H1 (cell line): ENCODE data around the gene SOX6. TPM values are rescaled to one million over a fixed set of nuclear protein-coding genes. Genes with fewer than 3 reads are reported as not detected.

Experiments used
- CTCF ChIA-PET: fragments of 300-600 bp; sonication (Branson Sonifier 250); formaldehyde crosslinking; loops from one replicate; lab custom pipeline; 2021; ENCODE audit not compliant: partially characterized antibody; lab: Charles Lee
- POLR2A ChIA-PET: fragments of 300-600 bp; sonication (Branson Sonifier 250); formaldehyde crosslinking; loops from one replicate; lab custom pipeline; 2021; ENCODE audit warnings: inconsistent platforms; ENCODE audit not compliant: partially characterized antibody; lab: Charles Lee
- DNase-seq, 2 experiments: peaks; one replicate each; pipeline versions ENCODE4 v3.0.0 to v3.0.0-alpha.2; 2010 to 2022; ENCODE audit warnings: low spot score in 2 of 2, low read depth in 1 of 2, mixed read lengths in 1 of 2
- FAIRE-seq: peaks from 2 replicates; lab custom pipeline; 2011; peaks lifted over from hg19 to GRCh38; lab: Jason Lieb, UNC
- H2AFZ ChIP-seq: 2 replicates; pipeline ENCODE4 v1.8.1; 2012; ENCODE audit warnings: low read length, inconsistent platforms
- H2AK5ac ChIP-seq: 2 replicates; pipeline ENCODE4 v1.6.1; 2013; ENCODE audit warnings: low read depth, low read length
- H2BK120ac ChIP-seq: replicated peaks from 2 replicates; pipeline ENCODE3; 2013; ENCODE audit warnings: low read depth, low read length, inconsistent platforms
- H2BK12ac ChIP-seq: 2 replicates; pipeline ENCODE4 v1.6.1; 2013; ENCODE audit warnings: low read depth, low read length
- H2BK15ac ChIP-seq: 2 replicates; pipeline ENCODE4 v1.6.1; 2013; ENCODE audit warnings: low read length
- H2BK20ac ChIP-seq: 2 replicates; pipeline ENCODE4 v1.6.1; 2013; ENCODE audit warnings: low read length
- H2BK5ac ChIP-seq: 2 replicates; pipeline ENCODE4 v1.6.1; 2013; ENCODE audit warnings: low read depth, low read length
- H3K14ac ChIP-seq: 2 replicates; pipeline ENCODE4 v1.6.1; 2013; ENCODE audit warnings: inconsistent platforms; ENCODE audit not compliant: insufficient read length
- H3K18ac ChIP-seq: 2 replicates; pipeline ENCODE4 v1.6.1; 2013; ENCODE audit warnings: low read length; ENCODE audit errors: extremely low read depth
- H3K23ac ChIP-seq: 2 replicates; pipeline ENCODE4 v1.6.1; 2013; ENCODE audit warnings: inconsistent platforms; ENCODE audit not compliant: insufficient read length
- H3K23me2 ChIP-seq: 2 replicates; pipeline ENCODE4 v1.6.1; 2013; ENCODE audit warnings: low read depth, low read length
- H3K27ac ChIP-seq: 2 replicates; pipeline ENCODE4 v1.6.1; 2011; ENCODE audit warnings: low read depth, low read length, inconsistent platforms
- H3K27me3 ChIP-seq, 4 experiments: replicated peaks in 1 of 4; 1 replicate in 1 of 4; 2 replicates in 3 of 4; pipeline versions ENCODE4 v1.6.1 to v1.8.1; 2011 to 2013; ENCODE audit warnings: low read length in 3 of 4, mild to moderate bottlenecking in 3 of 4, inconsistent platforms in 2 of 4, mixed read lengths in 2 of 4, moderate library complexity in 1 of 4; ENCODE audit not compliant: control insufficient read depth in 3 of 4, insufficient read depth in 3 of 4; ENCODE audit errors: extremely low read depth in 1 of 4
- H3K36me3 ChIP-seq, 4 experiments: 2 replicates each; pipeline versions ENCODE4 v1.6.1 to v1.8.1; 2011 to 2013; ENCODE audit warnings: mild to moderate bottlenecking in 4 of 4, low read length in 3 of 4, moderate library complexity in 2 of 4, control low read depth in 1 of 4, inconsistent platforms in 1 of 4; ENCODE audit not compliant: insufficient read depth in 4 of 4, control insufficient read depth in 2 of 4
- H3K4ac ChIP-seq: replicated peaks from 2 replicates; pipeline ENCODE3; 2013; ENCODE audit warnings: low read length, low read depth, mixed read lengths, inconsistent platforms; ENCODE audit not compliant: insufficient read length
- H3K4me1 ChIP-seq, 4 experiments: replicated peaks in 1 of 4; 1 replicate in 1 of 4; 2 replicates in 3 of 4; pipeline versions ENCODE4 v1.6.1 to v1.8.1; 2011 to 2013; ENCODE audit warnings: low read length in 3 of 4, inconsistent platforms in 2 of 4, mixed read lengths in 1 of 4; ENCODE audit not compliant: insufficient read depth in 4 of 4, control insufficient read depth in 3 of 4
- H3K4me2 ChIP-seq, 2 experiments: 2 replicates each; pipeline versions ENCODE4 v1.6.1 to v1.8.1; 2011 to 2013; ENCODE audit warnings: low read depth in 2 of 2, low read length in 2 of 2, control low read depth in 1 of 2, inconsistent platforms in 1 of 2, mild to moderate bottlenecking in 1 of 2; ENCODE audit not compliant: insufficient read depth in 1 of 2
- H3K4me3 ChIP-seq, 4 experiments: fragments of 200-600, 300-600 bp in 1 of 4; sonication (generic), shearing (Covaris generic), sonication (Bioruptor Twin) in 1 of 4; 2 replicates each; pipeline versions ENCODE4 v1.5.1 to v1.8.1; 2011 to 2016; ENCODE audit warnings: low read length in 4 of 4, low read depth in 3 of 4, control low read depth in 2 of 4, inconsistent platforms in 2 of 4, mild to moderate bottlenecking in 2 of 4, mixed read lengths in 1 of 4, moderate library complexity in 1 of 4; ENCODE audit not compliant: insufficient read depth in 2 of 4; ENCODE audit errors: extremely low read depth in 1 of 4
- H3K56ac ChIP-seq: replicated peaks from 2 replicates; pipeline ENCODE3; 2013; ENCODE audit warnings: low read depth, mild to moderate bottlenecking, mixed read lengths, low read length, inconsistent platforms; ENCODE audit not compliant: insufficient read length
- H3K79me1 ChIP-seq: 2 replicates; pipeline ENCODE4 v1.6.1; 2013; ENCODE audit warnings: low read depth, low read length, control low read depth
- H3K79me2 ChIP-seq, 2 experiments: 2 replicates each; pipeline versions ENCODE4 v1.6.1 to v1.8.1; 2012 to 2013; ENCODE audit warnings: low read length in 2 of 2, mild to moderate bottlenecking in 2 of 2, inconsistent platforms in 1 of 2; ENCODE audit not compliant: insufficient read depth in 2 of 2, control insufficient read depth in 1 of 2
- H3K9ac ChIP-seq, 4 experiments: replicated peaks in 1 of 4; 1 replicate in 1 of 4; 2 replicates in 3 of 4; pipeline versions ENCODE4 v1.6.1 to v1.8.1; 2011 to 2013; ENCODE audit warnings: low read depth in 3 of 4, low read length in 3 of 4, control low read depth in 2 of 4, mild to moderate bottlenecking in 2 of 4, moderate library complexity in 2 of 4, inconsistent platforms in 1 of 4; ENCODE audit errors: extremely low read depth in 1 of 4
- H3K9me3 ChIP-seq, 2 experiments: 2 replicates each; pipeline versions ENCODE4 v1.6.1 to v1.8.1; 2012 to 2013; ENCODE audit warnings: mild to moderate bottlenecking in 2 of 2, moderate library complexity in 2 of 2, control low read depth in 1 of 2, inconsistent platforms in 1 of 2, low read depth in 1 of 2, low read length in 1 of 2, mixed read lengths in 1 of 2; ENCODE audit not compliant: insufficient read depth in 2 of 2
- H4K20me1 ChIP-seq, 2 experiments: replicated peaks in 1 of 2; 2 replicates each; pipeline versions ENCODE3 to v1.8.1; 2011 to 2013; ENCODE audit warnings: inconsistent platforms in 2 of 2, low read length in 2 of 2, mild to moderate bottlenecking in 1 of 2; ENCODE audit not compliant: insufficient read depth in 2 of 2, control insufficient read depth in 1 of 2
- H4K5ac ChIP-seq: 2 replicates; pipeline ENCODE4 v1.6.1; 2013; ENCODE audit warnings: low read length, low read depth, mixed read lengths, inconsistent platforms; ENCODE audit not compliant: insufficient read length
- H4K8ac ChIP-seq: 2 replicates; pipeline ENCODE4 v1.8.0; 2013; ENCODE audit warnings: mild to moderate bottlenecking, moderate library complexity, low read length, inconsistent platforms; ENCODE audit not compliant: insufficient read depth; ENCODE audit errors: extremely low read depth
- H4K91ac ChIP-seq: replicated peaks from 2 replicates; pipeline ENCODE3; 2013; ENCODE audit warnings: low read length, mixed read lengths, inconsistent platforms; ENCODE audit not compliant: insufficient read length
- RXRA ChIP-seq: IDR thresholded peaks from 2 replicates; pipeline ENCODE4 v1.6.1; 2011; ENCODE audit warnings: low read depth, mild to moderate bottlenecking, low read length, moderate library complexity; ENCODE audit not compliant: insufficient read depth
- SIRT6 ChIP-seq: IDR thresholded peaks from one replicate; pipeline ENCODE4 v1.7.1; 2012; ENCODE audit warnings: low read length, inconsistent platforms
- WGBS, 2 experiments: shearing (Covaris generic) in 1 of 2; methylation state at CpG; one replicate each; pipeline versions ENCODE4 v1.1.6 to v1.1.7; 2013 to 2015; ENCODE audit warnings: low lambda C conversion rate in 2 of 2, mixed read lengths in 2 of 2, inconsistent platforms in 1 of 2, low coverage in 1 of 2, missing lambda C conversion rate in 1 of 2; ENCODE audit not compliant: insufficient replicate concordance in 2 of 2, insufficient coverage in 1 of 2, insufficient read length in 1 of 2; ENCODE audit errors: extremely low coverage in 1 of 2, missing lambda C conversion rate in 1 of 2; 5-methylcytosine and 5-hydroxymethylcytosine counted together
- polyA plus RNA-seq, 7 experiments: library from polyadenylated mRNA; depleted of rRNA in 3 of 7; stranded (reverse) in 5 of 7; unstranded in 2 of 7; fragments of >200 nt in 5 of 7; fragments of 200-250 nt in 2 of 7; gene quantifications; 1 replicate in 5 of 7; 2 replicates in 1 of 7; 4 replicates in 1 of 7; pipeline versions ENCODE4 v1.2.1 to v1.2.3, GENCODE V29; 2011 to 2013; ENCODE audit warnings: missing spikeins in 2 of 7, mixed read lengths in 2 of 7
- total RNA-seq: library from RNA; stranded (reverse); fragmentation: NEBNext Ultra II Directional; extraction: Animal tissue kit (Norgen Biotek cat#: 25700); gene quantifications from 2 replicates; pipeline ENCODE4 v1.2.1, GENCODE V29; 2021

SOX6 gene
- total and polyA plus RNA-seq, 2 of the 8 experiments (the other 6 are each of a cell fraction or from before 2014, with no cell fraction given): 0.09 TPM; not detected in 1

DNA sequence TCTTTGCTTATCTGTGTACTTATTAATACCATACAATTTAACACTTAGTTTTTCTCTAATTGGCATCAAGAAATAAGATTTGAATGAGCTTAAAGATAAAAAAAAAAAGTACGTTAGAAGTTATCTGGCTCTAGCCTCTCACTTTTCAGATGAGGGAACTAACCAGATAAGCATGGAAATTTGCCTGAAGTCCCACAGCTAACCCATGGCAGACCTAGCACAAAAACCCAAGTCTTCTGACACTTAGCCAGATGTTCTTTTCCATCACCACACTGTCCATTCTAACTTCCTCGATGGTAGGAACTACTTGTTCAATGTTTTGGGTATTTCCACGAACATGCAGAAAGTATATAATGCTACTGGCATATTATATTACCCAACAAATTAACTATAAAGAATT, 7.4 kb upstream of the SOX6 start:
- no peak overlapping the region for H3K14ac ChIP-seq
- no peak overlapping the region for H2AFZ ChIP-seq
- CTCF ChIA-PET: no interaction called here
- TF ChIP-seq RXRA (no peak), SIRT6 (no peak)

More for the DNA sequence above, 7.4 kb upstream of the SOX6 start:
- Histone ChIP-seq H3K9me3 (no peaks in the 10 kb centered on the region), H2BK120ac (no peak overlapping the region), H2BK5ac (no peak overlapping the region), H3K56ac (no peak overlapping the region), H3K79me1 (no peaks in the 10 kb centered on the region), H4K5ac (no peak overlapping the region), H3K9ac (no peak overlapping the region), H3K4me3 (no peak overlapping the region), H2AK5ac (no peak overlapping the region), H3K23ac (no peak overlapping the region), H4K20me1 (no peaks in the 10 kb centered on the region), H3K4me1 (no peaks in the 10 kb centered on the region), H4K8ac (no peak overlapping the region), H3K79me2 (no peaks in the 10 kb centered on the region), H3K27me3 (no peaks in the 10 kb centered on the region; a peak in 1 of 7 replicates), H2BK12ac (no peak overlapping the region), H2BK20ac (no peak overlapping the region), H3K18ac (no peak overlapping the region), H3K4me2 (no peak overlapping the region), H3K27ac (no peak overlapping the region), H4K91ac (no peak overlapping the region), H3K23me2 (no peaks in the 10 kb centered on the region), H3K4ac (no peak overlapping the region), H2BK15ac (no peak overlapping the region), H3K36me3 (no peaks in the 10 kb centered on the region)
- FAIRE-seq (no peak), DNase-seq (no peak)
- 90% methylated on average over 3 of the region's 3 CpGs; no CpG with 5 or more reads in 1 of the 2 experiments for WGBS, 2 experiments
- POLR2A ChIA-PET: no interaction called here
